ENCODE results near the gene FNTB. TPM values are rescaled to one million over a fixed set of nuclear protein-coding genes. Genes with fewer than 3 reads are reported as not detected.

FNTB gene
- total and polyA plus RNA-seq, 2 of the 8 experiments (the other 6 are each of a cell fraction or from before 2014, with no cell fraction given) = 16.0 to 20.7 TPM

GRCh38 chr14:64966976-64967375, 19.7 kb upstream of the FNTB start:
- H3K14ac ChIP-seq (ENCODE audit: insufficient read length) = no peak overlapping the region
- no peak overlapping the region for H2AK5ac ChIP-seq (ENCODE audit: low read depth, low read length)
- peaks cover 0 to 12% of the 10 kb centered on the region in 2 experiments; a peak in 1 of 4 replicates for H3K79me2 ChIP-seq (ENCODE audit: control insufficient read depth in 1 of 2, insufficient read depth in 2 of 2, low read length in 2 of 2)
- H3K4me3 ChIP-seq (ENCODE audit: extremely low read depth in 1 of 4, insufficient read depth in 2 of 4, low read depth in 3 of 4, low read length in 4 of 4) = no peak overlapping the region
- H2BK15ac ChIP-seq (ENCODE audit: low read length) = 0 out of 2 replicates have a peak overlapping the region, but pooled peaks have one; percentile 49
- no peak overlapping the region for H3K9ac ChIP-seq (replicated peaks in 1 of 4; ENCODE audit: extremely low read depth in 1 of 4, low read depth in 3 of 4, low read length in 3 of 4)
- no peaks in the 10 kb centered on the region for H3K9me3 ChIP-seq (ENCODE audit: insufficient read depth in 2 of 2, low read depth in 1 of 2, low read length in 1 of 2)
- ChIA-PET POLR2A (ENCODE audit: partially characterized antibody) (interaction anchor here (2.1 to 3.5 kb wide), 2 partner anchors 10 to 19 kb away, joined by 7 to 9 read pairs; no protein-coding TSS in a partner anchor), CTCF (ENCODE audit: partially characterized antibody) (interaction anchor here (0.6 to 3.0 kb wide), 4 partner anchors 14 to 1483 kb away, joined by 3 to 20 read pairs (median 6); no protein-coding TSS in a partner anchor)
- no peak overlapping the region for H3K23ac ChIP-seq (ENCODE audit: insufficient read length)
- DNase-seq (ENCODE audit: low read depth in 1 of 2, low spot score in 2 of 2) (no peak), FAIRE-seq (no peak)
- H3K23me2 ChIP-seq (ENCODE audit: low read depth, low read length) = no peaks in the 10 kb centered on the region; the same call in 1 of the 2 replicates
- peaks cover 0 to 12% (median 2%) of the 10 kb centered on the region in 4 experiments; a peak in 3 of 7 replicates for H3K27me3 ChIP-seq (replicated peaks in 1 of 4; ENCODE audit: control insufficient read depth in 3 of 4, extremely low read depth in 1 of 4, insufficient read depth in 3 of 4, low read length in 3 of 4)
- H3K18ac ChIP-seq (ENCODE audit: extremely low read depth, low read length) = no peak overlapping the region
- no peak overlapping the region for H4K8ac ChIP-seq (ENCODE audit: extremely low read depth, insufficient read depth, low read length)
- H3K4me2 ChIP-seq (ENCODE audit: insufficient read depth in 1 of 2, low read depth in 2 of 2, low read length in 2 of 2) = no peak overlapping the region
- H2BK20ac ChIP-seq (ENCODE audit: low read length) = no peak overlapping the region
- H3K36me3 ChIP-seq (ENCODE audit: control insufficient read depth in 2 of 4, insufficient read depth in 4 of 4, low read length in 3 of 4) = no peaks in the 10 kb centered on the region
- H4K20me1 ChIP-seq (replicated peaks in 1 of 2; ENCODE audit: control insufficient read depth in 1 of 2, insufficient read depth in 2 of 2, low read length in 2 of 2) = peaks cover 0 to 2% of the 10 kb centered on the region in 2 experiments
- peak overlapping the region; percentile 4; the same call in 1 of the 2 replicates for H2BK5ac ChIP-seq (ENCODE audit: low read depth, low read length)
- no peak overlapping the region for H3K27ac ChIP-seq (ENCODE audit: low read depth, low read length)
- H3K4ac ChIP-seq (replicated peaks; ENCODE audit: insufficient read length, low read depth, low read length) = no peak overlapping the region
- H2BK12ac ChIP-seq (ENCODE audit: low read depth, low read length) = no peak overlapping the region; the same call in 1 of the 2 replicates
- no peak overlapping the region for H2AFZ ChIP-seq (ENCODE audit: low read length)
- H2BK120ac ChIP-seq (replicated peaks; ENCODE audit: low read depth, low read length) = no peak overlapping the region
- TF ChIP-seq CHD2 (IDR thresholded peaks at IDR 0.05; ENCODE audit: low read length) = no peak
- no peak overlapping the region for H4K5ac ChIP-seq (ENCODE audit: insufficient read length, low read depth, low read length)
- H3K56ac ChIP-seq (replicated peaks; ENCODE audit: insufficient read length, low read depth, low read length) = no peak overlapping the region
- WGBS, 2 experiments (ENCODE audit: extremely low coverage in 1 of 2, insufficient coverage in 1 of 2, insufficient read length in 1 of 2, insufficient replicate concordance in 2 of 2, low coverage in 1 of 2, low lambda C conversion rate in 2 of 2, missing lambda C conversion rate in 1 of 2) = 94% methylated on average over 2 of the region's 2 CpGs; no CpG with 5 or more reads in 1 of the 2 experiments
- H3K79me1 ChIP-seq (ENCODE audit: low read depth, low read length) = peaks cover 8% of the 10 kb centered on the region
- H4K91ac ChIP-seq (replicated peaks; ENCODE audit: insufficient read length, low read length) = no peak overlapping the region
- H3K4me1 ChIP-seq (replicated peaks in 1 of 4; ENCODE audit: control insufficient read depth in 3 of 4, insufficient read depth in 4 of 4, low read length in 3 of 4) = peaks cover 0 to 25% (median 14%) of the 10 kb centered on the region in 4 experiments; a peak in 6 of 7 replicates
